Forelimb muscle (tissue), 1 donor: ENCODE results near the gene DPP6. TPM values are rescaled to one million over a fixed set of nuclear protein-coding genes. Genes with fewer than 3 reads are reported as not detected.

ENCODE experiments used
- DNase-seq: peaks from one replicate; pipeline ENCODE4 v3.0.0-alpha.2; 2013; ENCODE audit warnings: low read depth
- polyA plus RNA-seq: library from polyadenylated mRNA; unstranded; fragments of 120-200 nt; gene quantifications from one replicate; pipeline ENCODE4 v1.2.1, GENCODE V29; 2013; ENCODE audit not compliant: insufficient read length

The DPP6 gene
- polyA plus RNA-seq, 1 donor = 3.2 TPM

- DNase-seq = peak; percentile 39
These were observed 399.6 kb downstream of the DPP6 start for GRCh38 chr7:154451480-154452457.

- DNase-seq = no peak
These were observed 411.6 kb downstream of the DPP6 start for GRCh38 chr7:154463794-154464193.

GRCh38 chr7:154469652-154470051 is 417.5 kb downstream of the DPP6 start:
- no peak for DNase-seq

GRCh38 chr7:154472343-154472742 is 420.1 kb downstream of the DPP6 start:
- DNase-seq = no peak

- no peak for DNase-seq
These were observed 421.2 kb downstream of the DPP6 start for GRCh38 chr7:154473360-154473759.

GRCh38 chr7:154474903-154475520 is 422.8 kb downstream of the DPP6 start:
- DNase-seq = no peak

- no peak for DNase-seq
These were observed 423.7 kb downstream of the DPP6 start for GRCh38 chr7:154475864-154476263.

- DNase-seq = no peak
These were observed 428.6 kb downstream of the DPP6 start for GRCh38 chr7:154480817-154481216.

- no peak for DNase-seq
These were observed 430.7 kb downstream of the DPP6 start for GRCh38 chr7:154482863-154483262.

- DNase-seq = no peak
These were observed 432.2 kb downstream of the DPP6 start for GRCh38 chr7:154484406-154484805.

GRCh38 chr7:154484943-154485342 is 432.7 kb downstream of the DPP6 start:
- no peak for DNase-seq

- DNase-seq = no peak
These were observed 437.7 kb downstream of the DPP6 start for GRCh38 chr7:154489897-154490296.

- no peak for DNase-seq
These were observed 441.4 kb downstream of the DPP6 start for GRCh38 chr7:154493594-154493993.

GRCh38 chr7:154497751-154498150 is 445.6 kb downstream of the DPP6 start:
- no peak for DNase-seq

- DNase-seq = peak; percentile 11
These were observed 451.9 kb downstream of the DPP6 start for GRCh38 chr7:154503962-154504550.

- no peak for DNase-seq
These were observed 452.7 kb downstream of the DPP6 start for GRCh38 chr7:154504918-154505317.

- no peak for DNase-seq
These were observed 453.2 kb downstream of the DPP6 start for GRCh38 chr7:154505362-154505761.

GRCh38 chr7:154509192-154509591 is 457.0 kb downstream of the DPP6 start:
- DNase-seq = no peak

GRCh38 chr7:154512121-154512833 is 460.1 kb downstream of the DPP6 start:
- DNase-seq = no peak

- no peak for DNase-seq
These were observed 465.6 kb downstream of the DPP6 start for GRCh38 chr7:154517768-154518167.

GRCh38 chr7:154519229-154519628 is 467.0 kb downstream of the DPP6 start:
- DNase-seq = no peak

- no peak for DNase-seq
These were observed 477.9 kb downstream of the DPP6 start for GRCh38 chr7:154530136-154530535.
